Loucy (cell line): Measurements from ENCODE around the gene SAXO1.

Experiments
- EZH2phosphoT487 ChIP-seq: fragments of 200-600 bp; IDR thresholded peaks from 2 replicates; pipeline ENCODE4 v1.6.1; 2018; ENCODE audit warnings: antibody characterized with exemption, mild to moderate bottlenecking, moderate library complexity, borderline replicate concordance
- TF ChIP-seq, protein P1 (sequence below): fragments of 200-600 bp; sonication (generic); conservative IDR thresholded peaks from 2 replicates; pipeline ENCODE4 v1.5.1; 2014; ENCODE audit warnings: mild to moderate bottlenecking, antibody characterized with exemption, low read length

GRCh38 chr9:18951936-18952335, 81.1 kb downstream of the SAXO1 start:
- TF ChIP-seq, protein P1, sequence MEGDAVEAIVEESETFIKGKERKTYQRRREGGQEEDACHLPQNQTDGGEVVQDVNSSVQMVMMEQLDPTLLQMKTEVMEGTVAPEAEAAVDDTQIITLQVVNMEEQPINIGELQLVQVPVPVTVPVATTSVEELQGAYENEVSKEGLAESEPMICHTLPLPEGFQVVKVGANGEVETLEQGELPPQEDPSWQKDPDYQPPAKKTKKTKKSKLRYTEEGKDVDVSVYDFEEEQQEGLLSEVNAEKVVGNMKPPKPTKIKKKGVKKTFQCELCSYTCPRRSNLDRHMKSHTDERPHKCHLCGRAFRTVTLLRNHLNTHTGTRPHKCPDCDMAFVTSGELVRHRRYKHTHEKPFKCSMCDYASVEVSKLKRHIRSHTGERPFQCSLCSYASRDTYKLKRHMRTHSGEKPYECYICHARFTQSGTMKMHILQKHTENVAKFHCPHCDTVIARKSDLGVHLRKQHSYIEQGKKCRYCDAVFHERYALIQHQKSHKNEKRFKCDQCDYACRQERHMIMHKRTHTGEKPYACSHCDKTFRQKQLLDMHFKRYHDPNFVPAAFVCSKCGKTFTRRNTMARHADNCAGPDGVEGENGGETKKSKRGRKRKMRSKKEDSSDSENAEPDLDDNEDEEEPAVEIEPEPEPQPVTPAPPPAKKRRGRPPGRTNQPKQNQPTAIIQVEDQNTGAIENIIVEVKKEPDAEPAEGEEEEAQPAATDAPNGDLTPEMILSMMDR = no peak
- TF ChIP-seq EZH2phosphoT487 = no peak
